Uterus (tissue), 4 donors: ENCODE results near the gene CYP4F2. TPM values are rescaled to one million over a fixed set of nuclear protein-coding genes. Genes with fewer than 3 reads are reported as not detected.
"Not testable (repeated sequence)": the region's sequence is repeated elsewhere in the genome, so short reads cannot be mapped to it uniquely, and the experiment has no call there.

Source experiments
- DNase-seq, 2 donors: peaks; one replicate each; pipeline ENCODE4 v3.0.0-alpha.2; 2019 to 2020
- H3K27ac ChIP-seq, 2 donors: fragments of 200-600 bp; sonication (generic); 1 replicate in 1 of 2; 2 replicates in 1 of 2; pipeline ENCODE4 v1.5.1; 2016 to 2018
- H3K27me3 ChIP-seq, 2 donors: fragments of 200-600 bp; sonication (generic); one replicate each; pipeline ENCODE4 v1.5.1; 2018 to 2019; ENCODE audit warnings: control low read depth in 1 of 2
- H3K36me3 ChIP-seq, 2 donors: fragments of 200-600 bp; sonication (generic); one replicate each; pipeline ENCODE4 v1.5.1; 2019; ENCODE audit warnings: control low read depth in 1 of 2
- H3K4me1 ChIP-seq, 2 donors: fragments of 200-600 bp; sonication (generic); one replicate each; pipeline ENCODE4 v1.5.1; 2018 to 2019; ENCODE audit warnings: control low read depth in 1 of 2
- H3K4me3 ChIP-seq, 2 donors: fragments of 200-600 bp; sonication (generic); 1 replicate in 1 of 2; 2 replicates in 1 of 2; pipeline ENCODE4 v1.5.1; 2018 to 2019; ENCODE audit warnings: mild to moderate bottlenecking in 1 of 2
- H3K9me3 ChIP-seq, 2 donors: fragments of 200-600 bp; sonication (generic); one replicate each; pipeline ENCODE4 v1.5.1; 2019; ENCODE audit warnings: control low read depth in 1 of 2
- POLR2A ChIP-seq, 2 donors: fragments of 450-650 bp; IDR thresholded peaks; one replicate each; pipeline ENCODE4 v1.6.1; 2016; ENCODE audit warnings: antibody characterized with exemption in 2 of 2, mild to moderate bottlenecking in 1 of 2, moderate library complexity in 1 of 2
- intact Hi-C: fragments of 100-400 bp; cut with DNase I; formaldehyde crosslinking; loops from one replicate; pipeline ENCODE4 v1.15.1; 2023; ENCODE audit warnings: low total_unique reads
- total RNA-seq, 4 donors: library from RNA; depleted of rRNA in 3 of 4; stranded (reverse); fragments of >200 nt in 3 of 4; gene quantifications; one replicate each; pipeline versions ENCODE4 v1.1.0 to v1.2.4, GENCODE V29; 2014 to 2023
- TF ChIP-seq, protein P1 (sequence below), 4 experiments: fragments of 200-600 bp in 2 of 4; fragments of 450-650 bp in 2 of 4; sonication (generic) in 2 of 4; IDR thresholded peaks; one replicate each; pipeline ENCODE4 v1.5.1; 2016 to 2019; ENCODE audit warnings: antibody characterized with exemption in 4 of 4, mild to moderate bottlenecking in 2 of 4, moderate library complexity in 1 of 4
- donor health status: DM: yes; HTN: yes; CAD: no.

CYP4F2 gene
- total RNA-seq, 4 donors from 2014 or later, result 0.14 TPM; not detected in 3

DNA sequence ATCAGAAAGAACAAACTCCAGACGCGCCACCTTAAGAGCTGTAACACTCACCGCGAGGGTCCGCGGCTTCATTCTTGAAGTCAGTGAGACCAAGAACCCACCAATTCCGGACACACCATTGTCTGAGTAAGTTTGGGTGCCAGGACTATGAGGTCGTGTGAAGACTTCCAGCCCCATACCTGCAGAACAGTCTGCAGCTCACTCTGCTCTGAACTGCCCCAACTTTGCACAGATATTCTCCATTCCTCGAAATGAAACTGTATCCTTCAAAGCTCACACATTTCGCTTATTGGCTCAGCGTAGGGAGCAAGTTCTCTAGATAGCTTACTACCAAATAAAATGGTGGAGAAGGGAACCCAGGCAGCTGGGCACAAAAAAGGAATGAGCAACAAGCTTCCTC lies 2.6 kb upstream of the CYP4F2 start:
- no peaks in the 10 kb centered on the region for H3K27me3 ChIP-seq
- intact Hi-C loops, result no loop called here
- TF ChIP-seq POLR2A (IDR thresholded peaks at IDR 0.05), result no peak
- TF ChIP-seq, protein P1, sequence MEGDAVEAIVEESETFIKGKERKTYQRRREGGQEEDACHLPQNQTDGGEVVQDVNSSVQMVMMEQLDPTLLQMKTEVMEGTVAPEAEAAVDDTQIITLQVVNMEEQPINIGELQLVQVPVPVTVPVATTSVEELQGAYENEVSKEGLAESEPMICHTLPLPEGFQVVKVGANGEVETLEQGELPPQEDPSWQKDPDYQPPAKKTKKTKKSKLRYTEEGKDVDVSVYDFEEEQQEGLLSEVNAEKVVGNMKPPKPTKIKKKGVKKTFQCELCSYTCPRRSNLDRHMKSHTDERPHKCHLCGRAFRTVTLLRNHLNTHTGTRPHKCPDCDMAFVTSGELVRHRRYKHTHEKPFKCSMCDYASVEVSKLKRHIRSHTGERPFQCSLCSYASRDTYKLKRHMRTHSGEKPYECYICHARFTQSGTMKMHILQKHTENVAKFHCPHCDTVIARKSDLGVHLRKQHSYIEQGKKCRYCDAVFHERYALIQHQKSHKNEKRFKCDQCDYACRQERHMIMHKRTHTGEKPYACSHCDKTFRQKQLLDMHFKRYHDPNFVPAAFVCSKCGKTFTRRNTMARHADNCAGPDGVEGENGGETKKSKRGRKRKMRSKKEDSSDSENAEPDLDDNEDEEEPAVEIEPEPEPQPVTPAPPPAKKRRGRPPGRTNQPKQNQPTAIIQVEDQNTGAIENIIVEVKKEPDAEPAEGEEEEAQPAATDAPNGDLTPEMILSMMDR (IDR thresholded peaks at IDR 0.05), result no peak

DNA sequence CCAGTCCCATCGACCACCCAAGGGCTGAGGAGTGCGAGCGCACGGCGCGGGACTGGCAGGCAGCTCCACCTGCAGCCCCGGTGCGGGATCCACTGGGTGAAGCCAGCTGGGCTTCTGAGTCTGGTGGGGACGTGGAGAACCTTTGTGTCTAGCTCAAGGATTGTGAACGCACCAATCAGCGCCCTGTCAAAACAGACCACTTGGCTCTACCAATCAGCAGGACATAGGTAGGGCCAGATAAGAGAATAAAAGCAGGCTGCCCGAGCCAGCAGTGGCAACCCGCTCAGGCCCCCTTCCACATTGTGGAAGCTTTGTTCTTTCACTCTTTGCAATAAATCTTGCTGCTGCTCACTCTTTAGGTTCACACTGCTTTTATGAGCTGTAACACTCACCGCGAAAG lies 2.2 kb upstream of the CYP4F2 start:
- H3K27ac ChIP-seq, H3K4me3 ChIP-seq, H3K36me3 ChIP-seq, DNase-seq, intact Hi-C loops, H3K4me1 ChIP-seq, H3K27me3 ChIP-seq, H3K9me3 ChIP-seq: not testable (repeated sequence)

More for the DNA sequence above, 2.6 kb upstream of the CYP4F2 start:
- no peak for DNase-seq
- no peaks in the 10 kb centered on the region for H3K9me3 ChIP-seq
- H3K4me1 ChIP-seq, result no peaks in the 10 kb centered on the region
- H3K4me3 ChIP-seq, result no peak overlapping the region
- H3K27ac ChIP-seq, result no peak overlapping the region
- no peaks in the 10 kb centered on the region for H3K36me3 ChIP-seq

DNA sequence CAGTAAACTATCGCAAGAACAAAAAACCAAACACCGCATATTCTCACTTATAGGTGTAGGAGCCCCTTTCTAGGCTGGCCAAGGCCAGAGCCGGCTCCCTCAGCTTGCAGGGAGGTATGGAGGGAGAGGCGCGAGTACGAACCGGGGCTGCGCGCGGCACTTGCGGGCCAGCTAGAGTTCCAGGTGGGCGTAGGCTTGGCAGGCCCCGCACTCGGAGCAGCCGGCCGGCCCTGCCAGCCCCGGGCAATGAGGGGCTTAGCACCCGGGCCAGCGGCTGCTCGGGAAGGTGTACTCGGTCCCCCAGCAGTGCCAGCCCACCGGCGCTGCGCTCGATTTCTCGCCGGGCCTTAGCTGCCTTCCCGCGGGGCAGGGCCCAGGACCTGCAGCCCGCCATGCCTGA lies 1.7 kb upstream of the CYP4F2 start:
- H3K4me3 ChIP-seq, H3K27me3 ChIP-seq, H3K36me3 ChIP-seq, DNase-seq, intact Hi-C loops, H3K9me3 ChIP-seq, H3K4me1 ChIP-seq, H3K27ac ChIP-seq: not testable (repeated sequence)

DNA sequence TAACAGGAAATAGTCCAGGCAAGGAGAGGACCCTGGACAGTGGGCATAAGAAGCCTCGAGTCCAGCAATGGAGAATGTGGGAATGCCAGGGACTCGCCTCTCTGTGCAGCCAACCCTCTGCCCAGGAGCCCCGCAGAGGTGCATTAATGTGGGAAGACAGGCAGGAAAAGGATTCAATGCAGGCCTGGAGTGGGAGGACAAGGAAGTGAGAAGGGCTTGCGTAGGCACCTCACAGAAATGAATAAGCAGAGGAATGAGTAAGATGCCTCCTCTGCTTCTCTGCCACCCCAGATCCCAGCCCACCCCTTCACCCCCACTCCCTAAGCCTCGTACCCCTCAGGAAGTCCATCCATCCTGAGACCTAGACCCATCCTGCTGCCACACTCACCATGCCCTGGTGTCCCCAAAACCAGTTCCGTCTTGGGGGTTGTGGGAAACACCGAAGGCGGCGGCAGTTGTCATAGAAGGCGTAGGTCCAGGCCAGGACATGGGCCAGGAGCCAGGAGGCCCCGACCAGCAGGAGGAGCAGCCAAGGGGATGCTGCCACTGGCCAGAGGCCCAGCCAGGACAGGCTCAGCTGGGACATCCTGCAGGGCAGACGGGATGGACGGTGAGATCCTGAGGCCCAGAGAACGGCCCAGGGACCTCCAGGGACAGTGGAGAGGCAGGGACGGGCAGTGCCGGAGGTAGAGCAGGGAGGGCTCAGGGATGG lies 692 bp downstream of the CYP4F2 start:
- Histone ChIP-seq H3K9me3 (no peaks in the 10 kb centered on the region), H3K27ac (no peak overlapping the region), H3K27me3 (no peaks in the 10 kb centered on the region), H3K4me3 (no peak overlapping the region), H3K36me3 (no peaks in the 10 kb centered on the region), H3K4me1 (no peaks in the 10 kb centered on the region)
- TF ChIP-seq, protein P1 (IDR thresholded peaks at IDR 0.05), result no peak
- TF ChIP-seq POLR2A (IDR thresholded peaks at IDR 0.05), result no peak
- intact Hi-C loops, result no loop called here
- no peak for DNase-seq

DNA sequence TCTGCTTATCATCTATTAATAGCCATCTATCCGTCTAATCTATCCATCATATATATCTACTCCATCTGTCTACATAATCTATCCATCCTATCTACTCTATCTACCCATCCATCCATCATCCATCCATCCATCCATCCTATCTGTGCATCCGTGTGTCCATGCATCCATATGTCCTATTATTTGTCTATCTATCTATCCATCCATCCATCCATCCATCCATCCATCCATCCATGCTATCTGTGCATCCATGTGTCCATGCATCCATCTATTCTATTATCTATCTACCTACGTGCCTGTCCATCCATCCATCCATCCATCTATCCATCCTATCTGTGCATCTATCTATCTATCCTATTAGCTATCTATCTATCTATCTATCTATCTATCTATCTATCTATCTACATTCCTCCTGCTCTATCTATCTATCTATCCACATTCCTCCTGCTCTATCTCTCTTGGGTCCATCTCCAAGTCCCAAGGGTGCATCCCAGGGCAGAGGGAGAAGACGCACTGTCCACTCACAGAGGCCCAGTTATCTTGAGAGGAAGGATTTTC lies 1.9 kb downstream of the CYP4F2 start:
- no peaks in the 10 kb centered on the region for H3K36me3 ChIP-seq
- intact Hi-C loops, result no loop called here
- H3K27ac ChIP-seq, result no peak overlapping the region
- TF ChIP-seq, protein P1 (IDR thresholded peaks at IDR 0.05), result no peak
- no peak for TF ChIP-seq POLR2A (IDR thresholded peaks at IDR 0.05)
- no peak for DNase-seq
- H3K27me3 ChIP-seq, result no peaks in the 10 kb centered on the region
- no peaks in the 10 kb centered on the region for H3K9me3 ChIP-seq
- H3K4me3 ChIP-seq, result no peak overlapping the region
- no peaks in the 10 kb centered on the region for H3K4me1 ChIP-seq

DNA sequence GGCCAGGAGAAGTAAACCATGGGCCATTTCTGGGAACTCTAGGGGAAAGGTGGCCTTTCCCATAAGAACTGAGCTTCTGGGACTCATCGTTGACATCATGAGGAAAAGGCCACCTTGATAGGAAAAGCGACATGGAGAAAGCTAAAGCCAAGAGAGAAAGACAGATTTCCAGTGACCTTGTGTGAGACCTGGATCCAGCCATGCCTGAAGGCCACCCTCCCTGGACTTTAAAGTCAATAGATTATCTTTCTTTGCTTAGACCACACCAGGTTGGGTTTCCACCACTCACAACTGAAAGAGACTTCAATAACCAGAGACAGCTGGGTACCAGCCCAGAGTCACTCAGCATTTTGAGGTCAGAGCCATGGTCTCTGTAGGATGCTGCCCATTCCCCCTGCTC lies 3.5 kb downstream of the CYP4F2 start:
- H3K9me3 ChIP-seq, result no peaks in the 10 kb centered on the region
- no peaks in the 10 kb centered on the region for H3K4me1 ChIP-seq
- DNase-seq, result no peak
- no peaks in the 10 kb centered on the region for H3K27me3 ChIP-seq
- no peak overlapping the region for H3K27ac ChIP-seq
- no peak overlapping the region for H3K4me3 ChIP-seq
- intact Hi-C loops, result no loop called here
- H3K36me3 ChIP-seq, result no peaks in the 10 kb centered on the region
- TF ChIP-seq, protein P1 (IDR thresholded peaks at IDR 0.05), result no peak
- no peak for TF ChIP-seq POLR2A (IDR thresholded peaks at IDR 0.05)
